ENCODE data around the gene RNF111. TPM values are rescaled to one million over a fixed set of nuclear protein-coding genes. Genes with fewer than 3 reads are reported as not detected.

Gene RNF111
- total and polyA plus RNA-seq, 9 of the 15 experiments (the other 6 are each of a cell fraction or from before 2014, with no cell fraction given) = 7.9 to 26.0 (median 14.4) TPM

GRCh38 chr15:58957101-58957973 lies 30.1 kb upstream of the RNF111 start (continued):
- no peak for TF ChIP-seq MAZ (CRISPR knock-in tag; conservative IDR thresholded peaks at IDR 0.05 in 1 of 2, IDR thresholded peaks at IDR 0.05 in 1 of 2)
- TF ChIP-seq YBX1 (IDR thresholded peaks at IDR 0.05) = no peak
- TF ChIP-seq ZNF277 (CRISPR knock-in tag; IDR thresholded peaks at IDR 0.05; ENCODE audit: borderline replicate concordance) = no peak
- TF ChIP-seq MEF2D (tag; conservative IDR thresholded peaks at IDR 0.05; ENCODE audit: low read depth) = no peak
- TF ChIP-seq NFYB (IDR thresholded peaks at IDR 0.05; ENCODE audit: extremely low read depth, insufficient read length) = no peak
- no peak for TF ChIP-seq FOXP4 (CRISPR knock-in tag; IDR thresholded peaks at IDR 0.05; ENCODE audit: borderline replicate concordance)
- TF ChIP-seq LARP7 (IDR thresholded peaks at IDR 0.05) = no peak
- TF ChIP-seq PKNOX1 (IDR thresholded peaks at IDR 0.05) = peak; percentile 60
- TF ChIP-seq ZNF217 (CRISPR knock-in tag; IDR thresholded peaks at IDR 0.05) = no peak
- TF ChIP-seq ZEB2 (IDR thresholded peaks at IDR 0.05) = no peak
- TF ChIP-seq MAFG (tag; conservative IDR thresholded peaks at IDR 0.05) = no peak
- TF ChIP-seq MTA3 (IDR thresholded peaks at IDR 0.05; ENCODE audit: borderline replicate concordance) = no peak
- no peak for TF ChIP-seq NRF1 (conservative IDR thresholded peaks at IDR 0.05 in 1 of 2, IDR thresholded peaks at IDR 0.05 in 1 of 2)
- no peak for TF ChIP-seq SAFB2 (IDR thresholded peaks at IDR 0.05; ENCODE audit: borderline replicate concordance, low read depth, low read length, severe bottlenecking)
- no peak for TF ChIP-seq MEIS2 (IDR thresholded peaks at IDR 0.05; ENCODE audit: partially characterized antibody)
- TF ChIP-seq STAT5A (IDR thresholded peaks at IDR 0.05; ENCODE audit: borderline replicate concordance, low read length) = no peak
- TF ChIP-seq DDX20 (tag; IDR thresholded peaks at IDR 0.05; ENCODE audit: low read depth) = no peak
- TF ChIP-seq CTBP1 (IDR thresholded peaks at IDR 0.05; ENCODE audit: borderline replicate concordance) = peak; percentile 74; the same call in 1 of the 2 replicates

All from K562 (cell line).